ENCODE measurements around the gene LPAR6.
"Not testable (repeated sequence)": the region's sequence is repeated elsewhere in the genome, so short reads cannot be mapped to it uniquely, and the experiment has no call there.

DNA sequence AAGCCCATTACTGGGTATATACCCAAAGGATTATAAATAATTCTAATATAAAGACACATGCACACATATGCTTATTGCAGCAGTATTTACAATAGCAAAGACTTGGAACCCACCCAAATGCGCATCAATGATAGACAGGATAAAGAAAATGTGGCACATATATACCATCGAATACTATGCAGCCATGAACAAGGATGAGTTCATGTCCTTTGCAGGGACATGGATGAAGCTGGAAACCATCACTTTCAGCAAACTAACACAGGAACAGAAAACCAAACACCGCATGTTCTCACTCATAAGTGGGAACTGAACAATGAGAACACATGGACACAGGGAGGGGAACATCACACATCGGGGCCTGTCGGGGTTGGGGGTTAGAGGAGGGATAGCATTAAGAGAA lies 9.1 kb upstream of the LPAR6 start:
- TF ChIP-seq POLR2AphosphoS5 (IDR thresholded peaks at IDR 0.05; ENCODE audit: borderline replicate concordance, low read depth, low read length); EZH2 (IDR thresholded peaks at IDR 0.05): not testable (repeated sequence)
